ENCODE data around the gene DRGX.

Gene DRGX

DNA sequence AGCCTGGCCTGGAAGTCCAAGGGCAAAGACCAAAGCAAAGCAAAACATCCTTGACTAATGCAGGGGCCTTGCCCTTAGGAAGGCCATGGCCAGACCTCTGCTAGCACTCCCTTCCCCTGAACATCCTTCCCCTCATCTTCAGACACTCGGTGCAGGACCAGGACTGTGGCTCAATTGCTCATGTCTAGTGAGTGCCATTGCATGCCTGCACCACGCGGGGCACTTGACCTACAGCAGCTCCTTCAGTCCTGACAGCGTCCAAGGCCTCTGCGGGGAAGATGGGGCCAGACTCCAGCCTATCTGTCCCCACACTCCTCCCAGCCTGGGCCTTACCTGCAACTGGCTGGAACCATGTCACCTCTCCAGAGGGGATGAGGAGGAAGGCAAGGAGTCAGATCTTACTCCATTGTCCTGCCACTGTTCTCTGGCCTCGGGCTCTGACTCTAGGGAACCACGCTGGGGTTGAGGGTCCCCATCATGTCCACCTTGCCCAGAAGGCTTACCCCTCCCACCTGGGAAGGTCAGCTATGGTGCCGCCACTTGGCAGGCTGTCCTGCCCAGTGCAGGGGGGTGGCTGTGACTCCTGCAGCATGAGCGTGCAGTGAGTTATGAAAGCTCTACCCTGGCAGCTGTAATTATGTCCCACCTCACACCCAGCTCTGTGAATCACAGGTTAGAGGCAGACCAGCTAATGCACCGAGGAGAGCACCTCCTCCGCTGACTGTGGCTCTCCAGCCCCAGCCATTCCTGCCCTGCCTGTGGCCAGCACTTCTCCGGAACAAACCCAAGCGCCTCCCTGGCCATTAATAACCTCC lies 16.1 kb downstream of the DRGX start:
- DNase-seq (ENCODE audit: low read depth in 1 of 2, low spot score in 1 of 2), result no peak
- Histone ChIP-seq H3K27ac (replicated peaks) (no peak overlapping the region), H3K27me3 (ENCODE audit: insufficient read depth, poor library complexity, severe bottlenecking) (no peaks in the 10 kb centered on the region), H3K4me3 (replicated peaks; ENCODE audit: insufficient read depth, low read length) (no peak overlapping the region)
- TF ChIP-seq, protein P1, sequence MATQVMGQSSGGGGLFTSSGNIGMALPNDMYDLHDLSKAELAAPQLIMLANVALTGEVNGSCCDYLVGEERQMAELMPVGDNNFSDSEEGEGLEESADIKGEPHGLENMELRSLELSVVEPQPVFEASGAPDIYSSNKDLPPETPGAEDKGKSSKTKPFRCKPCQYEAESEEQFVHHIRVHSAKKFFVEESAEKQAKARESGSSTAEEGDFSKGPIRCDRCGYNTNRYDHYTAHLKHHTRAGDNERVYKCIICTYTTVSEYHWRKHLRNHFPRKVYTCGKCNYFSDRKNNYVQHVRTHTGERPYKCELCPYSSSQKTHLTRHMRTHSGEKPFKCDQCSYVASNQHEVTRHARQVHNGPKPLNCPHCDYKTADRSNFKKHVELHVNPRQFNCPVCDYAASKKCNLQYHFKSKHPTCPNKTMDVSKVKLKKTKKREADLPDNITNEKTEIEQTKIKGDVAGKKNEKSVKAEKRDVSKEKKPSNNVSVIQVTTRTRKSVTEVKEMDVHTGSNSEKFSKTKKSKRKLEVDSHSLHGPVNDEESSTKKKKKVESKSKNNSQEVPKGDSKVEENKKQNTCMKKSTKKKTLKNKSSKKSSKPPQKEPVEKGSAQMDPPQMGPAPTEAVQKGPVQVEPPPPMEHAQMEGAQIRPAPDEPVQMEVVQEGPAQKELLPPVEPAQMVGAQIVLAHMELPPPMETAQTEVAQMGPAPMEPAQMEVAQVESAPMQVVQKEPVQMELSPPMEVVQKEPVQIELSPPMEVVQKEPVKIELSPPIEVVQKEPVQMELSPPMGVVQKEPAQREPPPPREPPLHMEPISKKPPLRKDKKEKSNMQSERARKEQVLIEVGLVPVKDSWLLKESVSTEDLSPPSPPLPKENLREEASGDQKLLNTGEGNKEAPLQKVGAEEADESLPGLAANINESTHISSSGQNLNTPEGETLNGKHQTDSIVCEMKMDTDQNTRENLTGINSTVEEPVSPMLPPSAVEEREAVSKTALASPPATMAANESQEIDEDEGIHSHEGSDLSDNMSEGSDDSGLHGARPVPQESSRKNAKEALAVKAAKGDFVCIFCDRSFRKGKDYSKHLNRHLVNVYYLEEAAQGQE (IDR thresholded peaks at IDR 0.05; ENCODE audit: insufficient replicate concordance, low read depth), result no peak
- TF ChIP-seq, protein P2, sequence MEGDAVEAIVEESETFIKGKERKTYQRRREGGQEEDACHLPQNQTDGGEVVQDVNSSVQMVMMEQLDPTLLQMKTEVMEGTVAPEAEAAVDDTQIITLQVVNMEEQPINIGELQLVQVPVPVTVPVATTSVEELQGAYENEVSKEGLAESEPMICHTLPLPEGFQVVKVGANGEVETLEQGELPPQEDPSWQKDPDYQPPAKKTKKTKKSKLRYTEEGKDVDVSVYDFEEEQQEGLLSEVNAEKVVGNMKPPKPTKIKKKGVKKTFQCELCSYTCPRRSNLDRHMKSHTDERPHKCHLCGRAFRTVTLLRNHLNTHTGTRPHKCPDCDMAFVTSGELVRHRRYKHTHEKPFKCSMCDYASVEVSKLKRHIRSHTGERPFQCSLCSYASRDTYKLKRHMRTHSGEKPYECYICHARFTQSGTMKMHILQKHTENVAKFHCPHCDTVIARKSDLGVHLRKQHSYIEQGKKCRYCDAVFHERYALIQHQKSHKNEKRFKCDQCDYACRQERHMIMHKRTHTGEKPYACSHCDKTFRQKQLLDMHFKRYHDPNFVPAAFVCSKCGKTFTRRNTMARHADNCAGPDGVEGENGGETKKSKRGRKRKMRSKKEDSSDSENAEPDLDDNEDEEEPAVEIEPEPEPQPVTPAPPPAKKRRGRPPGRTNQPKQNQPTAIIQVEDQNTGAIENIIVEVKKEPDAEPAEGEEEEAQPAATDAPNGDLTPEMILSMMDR (IDR thresholded peaks at IDR 0.05; ENCODE audit: insufficient read depth, low read length), result no peak
- TF ChIP-seq POLR2AphosphoS5 (IDR thresholded peaks at IDR 0.05; ENCODE audit: low read depth), result no peak
- no peak for TF ChIP-seq SPI1 (IDR thresholded peaks at IDR 0.05; ENCODE audit: borderline replicate concordance, low read depth)
- no peak for TF ChIP-seq GABPA (IDR thresholded peaks at IDR 0.05; ENCODE audit: low read depth)

DNA sequence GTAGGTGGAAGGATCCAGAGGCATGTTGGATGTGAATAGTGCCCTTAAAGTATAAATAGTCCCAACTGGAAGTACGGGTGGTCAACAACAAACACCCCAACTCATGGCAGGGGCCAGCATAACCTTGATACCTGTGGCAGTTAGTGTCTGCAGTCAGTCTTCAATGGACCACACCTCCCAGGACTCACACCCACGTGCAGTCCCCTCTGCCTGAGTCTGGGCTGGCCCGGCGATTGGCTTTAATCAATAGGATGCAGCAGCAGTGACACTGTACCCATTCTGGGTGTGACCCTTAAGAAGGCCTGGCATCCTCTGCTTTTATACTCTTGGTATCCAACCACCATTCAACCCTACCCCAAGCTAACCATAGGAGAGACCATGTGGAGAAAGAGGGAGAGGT lies 18.6 kb downstream of the DRGX start:
- DNase-seq (ENCODE audit: low read depth in 1 of 2, low spot score in 1 of 2), result no peak
- H3K4me3 ChIP-seq (replicated peaks; ENCODE audit: insufficient read depth, low read length), result no peak overlapping the region
- no peaks in the 10 kb centered on the region for H3K27me3 ChIP-seq (ENCODE audit: insufficient read depth, poor library complexity, severe bottlenecking)

DNA sequence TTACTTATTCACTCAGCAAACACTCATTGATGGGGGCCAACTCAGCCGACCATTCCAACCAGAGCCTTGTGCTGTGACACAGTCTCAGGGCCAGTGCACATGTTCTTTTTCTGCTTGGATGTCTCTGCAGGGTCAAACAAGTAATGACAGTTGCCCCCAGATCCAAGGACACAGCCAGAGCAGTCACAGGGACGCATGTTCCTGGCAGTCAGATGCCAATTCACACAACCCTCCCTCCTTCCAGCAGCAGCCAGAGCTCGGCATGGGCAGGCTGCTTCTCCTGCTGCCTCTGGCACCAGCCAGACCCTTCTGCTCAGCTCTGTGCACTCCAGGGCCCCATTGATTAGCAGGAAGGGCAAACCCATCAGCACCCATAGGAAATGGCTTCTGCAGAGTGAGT lies 20.3 kb downstream of the DRGX start:
- no peak for TF ChIP-seq GABPA (IDR thresholded peaks at IDR 0.05; ENCODE audit: low read depth)
- TF ChIP-seq, protein P1 (IDR thresholded peaks at IDR 0.05; ENCODE audit: insufficient replicate concordance, low read depth), result no peak
- H3K27me3 ChIP-seq (ENCODE audit: insufficient read depth, poor library complexity, severe bottlenecking), result no peaks in the 10 kb centered on the region
- no peak overlapping the region for H3K4me3 ChIP-seq (replicated peaks; ENCODE audit: insufficient read depth, low read length)
- H3K27ac ChIP-seq (replicated peaks), result no peak overlapping the region
- DNase-seq (ENCODE audit: low read depth in 1 of 2, low spot score in 1 of 2), result no peak

More for the DNA sequence above, 18.6 kb downstream of the DRGX start:
- no peak overlapping the region for H3K27ac ChIP-seq (replicated peaks)
- no peak for TF ChIP-seq SPI1 (IDR thresholded peaks at IDR 0.05; ENCODE audit: borderline replicate concordance, low read depth)
- TF ChIP-seq GABPA (IDR thresholded peaks at IDR 0.05; ENCODE audit: low read depth), result no peak
- TF ChIP-seq POLR2AphosphoS5 (IDR thresholded peaks at IDR 0.05; ENCODE audit: low read depth), result no peak

DNA sequence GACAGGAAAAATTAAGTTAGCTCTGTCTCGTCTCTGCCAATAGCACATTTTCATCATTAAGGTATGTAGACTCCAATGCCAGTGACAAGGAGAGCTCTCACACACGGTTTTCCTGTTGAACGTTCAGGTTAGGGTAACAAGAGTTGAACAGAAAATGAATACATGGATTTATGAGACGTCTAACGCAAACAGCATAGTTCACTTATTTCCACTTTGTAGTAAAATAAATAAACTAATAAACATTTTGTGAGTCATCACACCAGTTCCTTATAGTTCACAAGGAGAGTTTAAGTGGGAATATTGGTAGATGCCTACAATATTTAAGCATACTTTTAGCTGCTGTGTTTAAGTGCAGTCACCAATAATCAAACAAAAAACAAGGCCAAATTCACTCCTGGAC lies 21.1 kb downstream of the DRGX start:
- Histone ChIP-seq H3K4me3 (replicated peaks; ENCODE audit: insufficient read depth, low read length) (no peak overlapping the region), H3K27ac (replicated peaks) (no peak overlapping the region), H3K27me3 (ENCODE audit: insufficient read depth, poor library complexity, severe bottlenecking) (no peaks in the 10 kb centered on the region)
- TF ChIP-seq POLR2AphosphoS5 (IDR thresholded peaks at IDR 0.05; ENCODE audit: low read depth) (no peak), GABPA (IDR thresholded peaks at IDR 0.05; ENCODE audit: low read depth) (no peak), SPI1 (IDR thresholded peaks at IDR 0.05; ENCODE audit: borderline replicate concordance, low read depth) (no peak)
- TF ChIP-seq, protein P1 (IDR thresholded peaks at IDR 0.05; ENCODE audit: insufficient replicate concordance, low read depth), result no peak
- TF ChIP-seq, protein P2 (IDR thresholded peaks at IDR 0.05; ENCODE audit: insufficient read depth, low read length), result no peak
- no peak for DNase-seq (ENCODE audit: low read depth in 1 of 2, low spot score in 1 of 2)
